Astrocyte (in vitro differentiated cells and primary cell): Measurements from ENCODE around the gene F11. TPM values are rescaled to one million over a fixed set of nuclear protein-coding genes. Genes with fewer than 3 reads are reported as not detected.

Experiments used
- DNase-seq: peaks from one replicate; pipeline ENCODE4 v3.0.0-alpha.2; 2010; ENCODE audit warnings: low read depth
- FAIRE-seq: peaks from 2 replicates; lab custom pipeline; 2011; peaks lifted over from hg19 to GRCh38; lab: Jason Lieb, UNC
- H2AFZ ChIP-seq: 2 replicates; pipeline ENCODE4 v1.6.0; 2012; ENCODE audit warnings: low read depth, low read length, inconsistent platforms
- H3K27ac ChIP-seq: 2 replicates; pipeline ENCODE4 v1.5.1; 2011; ENCODE audit warnings: low read depth, low read length, inconsistent platforms
- H3K27me3 ChIP-seq: 2 replicates; pipeline ENCODE4 v1.6.0; 2011; ENCODE audit warnings: low read length, inconsistent platforms; ENCODE audit not compliant: insufficient read depth
- H3K36me3 ChIP-seq: 2 replicates; pipeline ENCODE4 v1.5.1; 2011; ENCODE audit warnings: low read length, inconsistent platforms; ENCODE audit not compliant: insufficient read depth
- H3K4me1 ChIP-seq: 2 replicates; pipeline ENCODE4 v1.5.1; 2011; ENCODE audit warnings: low read length, inconsistent platforms; ENCODE audit not compliant: insufficient read depth
- H3K4me2 ChIP-seq: 2 replicates; pipeline ENCODE4 v1.6.0; 2012; ENCODE audit warnings: low read length, inconsistent platforms
- H3K4me3 ChIP-seq: 2 replicates; pipeline ENCODE4 v1.5.1; 2011; ENCODE audit warnings: low read depth, mild to moderate bottlenecking, low read length, inconsistent platforms; ENCODE audit not compliant: insufficient read depth
- H3K79me2 ChIP-seq: 2 replicates; pipeline ENCODE4 v1.6.0; 2012; ENCODE audit warnings: mild to moderate bottlenecking, low read length, inconsistent platforms; ENCODE audit not compliant: insufficient read depth
- H3K9ac ChIP-seq: 2 replicates; pipeline ENCODE4 v1.6.0; 2012; ENCODE audit warnings: mild to moderate bottlenecking, low read length, inconsistent platforms
- H3K9me3 ChIP-seq: 2 replicates; pipeline ENCODE4 v1.5.1; 2012; ENCODE audit warnings: low read depth, mild to moderate bottlenecking, low read length, inconsistent platforms; ENCODE audit not compliant: insufficient read depth
- H4K20me1 ChIP-seq: 2 replicates; pipeline ENCODE4 v1.6.0; 2012; ENCODE audit warnings: low read length, inconsistent platforms; ENCODE audit not compliant: insufficient read depth
- H3K27ac Mint-ChIP-seq: one replicate; pipeline ENCODE4 v1.8.0; 2021; ENCODE audit warnings: mild to moderate bottlenecking, mixed read lengths; ENCODE audit not compliant: unreplicated experiment
- H3K27me3 Mint-ChIP-seq: one replicate; pipeline ENCODE4 v1.8.0; 2021; ENCODE audit warnings: low read depth, mixed read lengths; ENCODE audit not compliant: unreplicated experiment
- H3K36me3 Mint-ChIP-seq: one replicate; pipeline ENCODE4 v1.8.0; 2021; ENCODE audit warnings: low read depth, mixed read lengths; ENCODE audit not compliant: unreplicated experiment
- H3K4me1 Mint-ChIP-seq: one replicate; pipeline ENCODE4 v1.8.0; 2021; ENCODE audit warnings: low read depth, mixed read lengths; ENCODE audit not compliant: unreplicated experiment
- H3K4me3 Mint-ChIP-seq: one replicate; pipeline ENCODE4 v1.8.0; 2021; ENCODE audit warnings: mild to moderate bottlenecking, moderate library complexity, mixed read lengths; ENCODE audit not compliant: unreplicated experiment
- H3K9me3 Mint-ChIP-seq: one replicate; pipeline ENCODE4 v1.8.0; 2021; ENCODE audit warnings: mild to moderate bottlenecking, mixed read lengths; ENCODE audit not compliant: unreplicated experiment
- EZH2 ChIP-seq: IDR thresholded peaks from 2 replicates; pipeline ENCODE4 v1.6.1; 2012; ENCODE audit warnings: mild to moderate bottlenecking, low read length, inconsistent platforms; ENCODE audit not compliant: insufficient read depth
- total RNA-seq: library from RNA; stranded (reverse); gene quantifications from 2 replicates; pipeline ENCODE4 v1.2.1, GENCODE V29; 2021
- TF ChIP-seq, protein P1 (sequence below): IDR thresholded peaks from 2 replicates; pipeline ENCODE4 v1.5.1; 2011; ENCODE audit warnings: low read depth, mild to moderate bottlenecking, inconsistent platforms, low read length, moderate library complexity; ENCODE audit not compliant: insufficient read depth

The F11 gene
- total RNA-seq, 1 donor from 2014 or later = not detected

DNA sequence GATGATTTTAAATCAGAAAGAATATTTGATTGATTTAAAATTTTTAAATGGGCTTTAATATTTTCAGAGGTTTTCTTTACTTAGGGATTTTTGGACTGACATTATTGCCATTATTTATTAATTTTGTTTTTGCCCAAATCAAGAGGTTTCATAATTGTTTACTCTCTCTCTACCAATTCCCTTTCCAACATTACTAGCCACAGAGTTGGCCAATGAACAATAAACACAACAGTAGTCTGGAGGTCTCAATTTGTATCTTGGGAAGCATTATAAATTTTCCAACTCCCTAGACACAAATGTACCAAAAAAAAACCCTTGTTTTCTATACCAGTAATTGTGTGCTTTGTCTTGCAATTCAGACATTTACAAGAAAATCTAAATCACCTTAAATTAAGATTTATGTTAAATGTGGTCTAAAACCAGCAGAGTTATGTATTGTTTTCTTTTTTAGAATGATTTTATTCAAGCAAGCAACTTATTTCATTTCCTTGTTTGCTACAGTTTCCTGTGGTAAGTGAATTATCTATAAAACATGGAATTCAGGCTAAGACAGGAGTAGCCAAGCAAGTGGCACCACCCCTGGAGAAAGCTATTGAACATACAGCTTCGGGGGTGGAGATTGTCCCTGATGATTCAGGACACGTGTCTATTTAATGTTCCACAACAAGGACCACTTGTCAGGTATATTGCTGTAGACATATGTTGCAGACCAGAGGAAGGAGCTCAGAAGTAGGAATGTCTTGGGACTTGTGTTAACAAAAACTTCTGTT is 38.1 kb upstream of the F11 start:
- no peak for FAIRE-seq
- no peak overlapping the region for H2AFZ ChIP-seq
- no peaks in the 10 kb centered on the region for H3K36me3 ChIP-seq

DNA sequence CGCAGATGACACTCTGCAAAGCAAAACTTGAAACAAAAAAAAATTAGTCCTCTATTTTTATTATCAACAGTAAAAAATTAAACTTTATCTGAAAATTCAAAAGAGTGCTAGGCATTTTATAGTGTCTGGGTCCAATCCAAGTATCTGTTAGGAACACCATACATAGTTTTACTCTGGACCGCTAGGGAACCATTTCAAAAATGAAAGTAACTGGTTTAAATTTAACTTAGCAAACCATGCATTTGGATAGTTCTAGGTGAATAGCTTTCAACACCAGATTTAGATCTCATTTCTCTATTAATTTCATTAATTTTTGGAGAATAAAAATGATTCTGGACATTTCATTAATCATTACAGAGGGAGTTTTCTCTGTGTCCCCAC is 37.5 kb upstream of the F11 start:
- Histone ChIP-seq H3K9ac (no peak overlapping the region), H3K9me3 (no peaks in the 10 kb centered on the region), H3K4me1 (no peaks in the 10 kb centered on the region), H3K79me2 (no peaks in the 10 kb centered on the region), H3K27ac (no peak overlapping the region), H3K27me3 (no peaks in the 10 kb centered on the region), H2AFZ (no peak overlapping the region), H3K36me3 (no peaks in the 10 kb centered on the region), H3K4me2 (no peak overlapping the region), H4K20me1 (no peaks in the 10 kb centered on the region), H3K4me3 (no peak overlapping the region)
- TF ChIP-seq EZH2 = no peak
- TF ChIP-seq, protein P1, sequence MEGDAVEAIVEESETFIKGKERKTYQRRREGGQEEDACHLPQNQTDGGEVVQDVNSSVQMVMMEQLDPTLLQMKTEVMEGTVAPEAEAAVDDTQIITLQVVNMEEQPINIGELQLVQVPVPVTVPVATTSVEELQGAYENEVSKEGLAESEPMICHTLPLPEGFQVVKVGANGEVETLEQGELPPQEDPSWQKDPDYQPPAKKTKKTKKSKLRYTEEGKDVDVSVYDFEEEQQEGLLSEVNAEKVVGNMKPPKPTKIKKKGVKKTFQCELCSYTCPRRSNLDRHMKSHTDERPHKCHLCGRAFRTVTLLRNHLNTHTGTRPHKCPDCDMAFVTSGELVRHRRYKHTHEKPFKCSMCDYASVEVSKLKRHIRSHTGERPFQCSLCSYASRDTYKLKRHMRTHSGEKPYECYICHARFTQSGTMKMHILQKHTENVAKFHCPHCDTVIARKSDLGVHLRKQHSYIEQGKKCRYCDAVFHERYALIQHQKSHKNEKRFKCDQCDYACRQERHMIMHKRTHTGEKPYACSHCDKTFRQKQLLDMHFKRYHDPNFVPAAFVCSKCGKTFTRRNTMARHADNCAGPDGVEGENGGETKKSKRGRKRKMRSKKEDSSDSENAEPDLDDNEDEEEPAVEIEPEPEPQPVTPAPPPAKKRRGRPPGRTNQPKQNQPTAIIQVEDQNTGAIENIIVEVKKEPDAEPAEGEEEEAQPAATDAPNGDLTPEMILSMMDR = no peak
- no peaks in the 10 kb centered on the region for H3K27me3 Mint-ChIP-seq
- H3K4me1 Mint-ChIP-seq = no peaks in the 10 kb centered on the region
- DNase-seq = no peak
- peaks cover 15% of the 10 kb centered on the region for H3K9me3 Mint-ChIP-seq
- peaks cover 2% of the 10 kb centered on the region for H3K36me3 Mint-ChIP-seq
- H3K27ac Mint-ChIP-seq = no peak overlapping the region
- FAIRE-seq = no peak
- no peak overlapping the region for H3K4me3 Mint-ChIP-seq

More for the DNA sequence above, 38.1 kb upstream of the F11 start:
- H4K20me1 ChIP-seq = no peaks in the 10 kb centered on the region
- no peaks in the 10 kb centered on the region for H3K9me3 ChIP-seq
- no peak overlapping the region for H3K27ac ChIP-seq
- Mint-ChIP-seq H3K27ac (no peak overlapping the region), H3K27me3 (no peaks in the 10 kb centered on the region), H3K9me3 (peaks cover 21% of the 10 kb centered on the region), H3K36me3 (peaks cover 2% of the 10 kb centered on the region), H3K4me3 (no peak overlapping the region), H3K4me1 (no peaks in the 10 kb centered on the region)
- no peaks in the 10 kb centered on the region for H3K4me1 ChIP-seq
- no peak overlapping the region for H3K4me3 ChIP-seq
- no peak for TF ChIP-seq EZH2
- TF ChIP-seq, protein P1 = no peak
- no peak overlapping the region for H3K4me2 ChIP-seq
- no peak for DNase-seq
- H3K27me3 ChIP-seq = no peaks in the 10 kb centered on the region
- no peaks in the 10 kb centered on the region for H3K79me2 ChIP-seq
- no peak overlapping the region for H3K9ac ChIP-seq

DNA sequence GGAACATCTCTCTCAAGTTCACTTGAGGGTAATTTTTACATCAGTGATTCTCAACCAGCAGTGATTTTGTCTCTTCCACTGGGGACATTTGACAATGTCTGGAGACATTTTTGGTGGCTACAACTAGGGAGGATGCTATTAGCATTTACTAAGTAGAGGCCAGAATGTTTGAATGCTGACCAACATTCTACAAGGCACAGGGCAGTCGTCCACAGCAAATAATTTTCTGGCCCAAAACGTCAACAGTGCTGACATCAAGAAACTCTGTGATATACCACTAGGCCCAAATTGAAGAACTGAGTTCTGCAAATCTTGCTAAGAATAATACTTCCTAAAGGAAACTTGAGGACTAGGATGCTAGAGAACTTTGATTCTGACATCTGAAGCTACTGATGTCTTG is 31.6 kb upstream of the F11 start:
- no peak for FAIRE-seq
- H3K4me2 ChIP-seq = no peak overlapping the region
- Mint-ChIP-seq H3K27ac (no peak overlapping the region), H3K4me3 (no peak overlapping the region), H3K9me3 (peaks cover 5% of the 10 kb centered on the region), H3K27me3 (no peaks in the 10 kb centered on the region), H3K4me1 (no peaks in the 10 kb centered on the region), H3K36me3 (no peaks in the 10 kb centered on the region)
- H3K4me1 ChIP-seq = no peaks in the 10 kb centered on the region
- DNase-seq = no peak
- H3K27me3 ChIP-seq = no peaks in the 10 kb centered on the region
- no peaks in the 10 kb centered on the region for H4K20me1 ChIP-seq
- no peaks in the 10 kb centered on the region for H3K36me3 ChIP-seq
- no peak overlapping the region for H3K4me3 ChIP-seq
- no peaks in the 10 kb centered on the region for H3K9me3 ChIP-seq
- no peak overlapping the region for H3K9ac ChIP-seq
- no peaks in the 10 kb centered on the region for H3K79me2 ChIP-seq
- TF ChIP-seq, protein P1 = no peak
- no peak for TF ChIP-seq EZH2
- H2AFZ ChIP-seq = no peak overlapping the region
- H3K27ac ChIP-seq = no peak overlapping the region
